ENCODE results near the gene MLXIP. TPM values are rescaled to one million over a fixed set of nuclear protein-coding genes. Genes with fewer than 3 reads are reported as not detected.

The MLXIP gene
- polyA plus RNA-seq, 1 experiment: 4.8 TPM

- Histone ChIP-seq H3K36me3 (ENCODE audit: control insufficient read depth, insufficient read depth, low read length) (peaks cover 26% of the 10 kb centered on the region), H3K4me3 (ENCODE audit: low read depth, low read length) (no peak overlapping the region), H3K27me3 (ENCODE audit: control insufficient read depth, insufficient read depth, low read length) (no peaks in the 10 kb centered on the region)
- no peak for DNase-seq (ENCODE audit: low read depth)
- TF ChIP-seq CTCF (IDR thresholded peaks at IDR 0.05; ENCODE audit: insufficient read depth, low read depth, low read length): no peak
- CTCF ChIA-PET: interaction anchor here (1.1 to 16.2 kb wide), 3 partner anchors 11 to 75 kb away, joined by 3 to 207 read pairs (median 3); no protein-coding TSS in a partner anchor
- POLR2A ChIA-PET: no interaction called here
These were observed 49.3 kb downstream of the MLXIP start for GRCh38 chr12:122127839-122128238.

GRCh38 chr12:122128481-122128880 is 49.9 kb downstream of the MLXIP start:
- no peak for DNase-seq (ENCODE audit: low read depth)
- ChIA-PET CTCF (interaction anchor here (1.1 to 16.2 kb wide), 5 partner anchors 11 to 75 kb away, joined by 3 to 207 read pairs (median 3); no protein-coding TSS in a partner anchor), POLR2A (no interaction called here)
- H3K36me3 ChIP-seq (ENCODE audit: control insufficient read depth, insufficient read depth, low read length): peaks cover 30% of the 10 kb centered on the region
- H3K27me3 ChIP-seq (ENCODE audit: control insufficient read depth, insufficient read depth, low read length): no peaks in the 10 kb centered on the region
- H3K4me3 ChIP-seq (ENCODE audit: low read depth, low read length): no peak overlapping the region
- no peak for TF ChIP-seq CTCF (IDR thresholded peaks at IDR 0.05; ENCODE audit: insufficient read depth, low read depth, low read length)

GRCh38 chr12:122129131-122129530 is 50.6 kb downstream of the MLXIP start:
- POLR2A ChIA-PET: no interaction called here
- CTCF ChIA-PET: interaction anchor here (0.7 to 16.2 kb wide), 6 partner anchors 12 to 227 kb away, joined by 3 to 207 read pairs (median 3); no protein-coding TSS in a partner anchor

GRCh38 chr12:122130150-122130549 is 51.6 kb downstream of the MLXIP start:
- Histone ChIP-seq H3K27me3 (ENCODE audit: control insufficient read depth, insufficient read depth, low read length) (no peaks in the 10 kb centered on the region), H3K4me3 (ENCODE audit: low read depth, low read length) (no peak overlapping the region), H3K36me3 (ENCODE audit: control insufficient read depth, insufficient read depth, low read length) (peaks cover 35% of the 10 kb centered on the region)
- POLR2A ChIA-PET: no interaction called here
- no peak for DNase-seq (ENCODE audit: low read depth)
- TF ChIP-seq CTCF (IDR thresholded peaks at IDR 0.05; ENCODE audit: insufficient read depth, low read depth, low read length): no peak
- CTCF ChIA-PET: interaction anchor here (0.6 to 16.2 kb wide), 10 partner anchors 7 to 301 kb away, joined by 3 to 207 read pairs (median 7); no protein-coding TSS in a partner anchor

More at GRCh38 chr12:122129131-122129530, 50.6 kb downstream of the MLXIP start:
- Histone ChIP-seq H3K4me3 (ENCODE audit: low read depth, low read length) (no peak overlapping the region), H3K27me3 (ENCODE audit: control insufficient read depth, insufficient read depth, low read length) (no peaks in the 10 kb centered on the region), H3K36me3 (ENCODE audit: control insufficient read depth, insufficient read depth, low read length) (peaks cover 32% of the 10 kb centered on the region)
- DNase-seq (ENCODE audit: low read depth): no peak
- TF ChIP-seq CTCF (IDR thresholded peaks at IDR 0.05; ENCODE audit: insufficient read depth, low read depth, low read length): no peak

- peaks cover 45% of the 10 kb centered on the region for H3K36me3 ChIP-seq (ENCODE audit: control insufficient read depth, insufficient read depth, low read length)
- ChIA-PET POLR2A (no interaction called here), CTCF (interaction anchor here (1.0 to 16.2 kb wide), 5 partner anchors 53 to 223 kb away, joined by 3 to 207 read pairs (median 5); no protein-coding TSS in a partner anchor)
- H3K4me3 ChIP-seq (ENCODE audit: low read depth, low read length): no peak overlapping the region
- no peak for DNase-seq (ENCODE audit: low read depth)
- no peak for TF ChIP-seq CTCF (IDR thresholded peaks at IDR 0.05; ENCODE audit: insufficient read depth, low read depth, low read length)
- H3K27me3 ChIP-seq (ENCODE audit: control insufficient read depth, insufficient read depth, low read length): no peaks in the 10 kb centered on the region
These were observed 54.8 kb downstream of the MLXIP start for GRCh38 chr12:122133192-122133950.
